ENCODE data around the gene CASP1. TPM values are rescaled to one million over a fixed set of nuclear protein-coding genes. Genes with fewer than 3 reads are reported as not detected.

CASP1 gene
- total and polyA plus RNA-seq, 4 donors = 6.9 to 15.2 (median 8.6) TPM

- H3K4me3 ChIP-seq (ENCODE audit: low read depth in 1 of 3, low read length in 3 of 3) = no peak overlapping the region
- no peaks in the 10 kb centered on the region for H3K9me3 ChIP-seq (ENCODE audit: control insufficient read depth in 4 of 4, low read length in 3 of 4)
- no peaks in the 10 kb centered on the region for H3K36me3 ChIP-seq (ENCODE audit: control insufficient read depth in 4 of 4, insufficient read depth in 3 of 4, low read depth in 1 of 4, low read length in 3 of 4)
- DNase-seq (ENCODE audit: low spot score) = no peak
- H3K9ac ChIP-seq (ENCODE audit: low read depth in 1 of 2, low read length in 2 of 2) = no peak overlapping the region
- no peaks in the 10 kb centered on the region for H3K4me1 ChIP-seq (ENCODE audit: control insufficient read depth in 4 of 4, insufficient read depth in 4 of 4, low read length in 3 of 4)
- no peaks in the 10 kb centered on the region for H3K27me3 ChIP-seq (ENCODE audit: control insufficient read depth in 4 of 4, insufficient read depth in 4 of 4, low read length in 3 of 4)
- 33% methylated on average over 4 of the region's 4 CpGs for WGBS
- H3K27ac ChIP-seq (ENCODE audit: low read depth in 1 of 2, low read length in 2 of 2) = no peak overlapping the region
- TF ChIP-seq HNF4A (conservative IDR thresholded peaks at IDR 0.05) = no peak
- TF ChIP-seq, protein P1, sequence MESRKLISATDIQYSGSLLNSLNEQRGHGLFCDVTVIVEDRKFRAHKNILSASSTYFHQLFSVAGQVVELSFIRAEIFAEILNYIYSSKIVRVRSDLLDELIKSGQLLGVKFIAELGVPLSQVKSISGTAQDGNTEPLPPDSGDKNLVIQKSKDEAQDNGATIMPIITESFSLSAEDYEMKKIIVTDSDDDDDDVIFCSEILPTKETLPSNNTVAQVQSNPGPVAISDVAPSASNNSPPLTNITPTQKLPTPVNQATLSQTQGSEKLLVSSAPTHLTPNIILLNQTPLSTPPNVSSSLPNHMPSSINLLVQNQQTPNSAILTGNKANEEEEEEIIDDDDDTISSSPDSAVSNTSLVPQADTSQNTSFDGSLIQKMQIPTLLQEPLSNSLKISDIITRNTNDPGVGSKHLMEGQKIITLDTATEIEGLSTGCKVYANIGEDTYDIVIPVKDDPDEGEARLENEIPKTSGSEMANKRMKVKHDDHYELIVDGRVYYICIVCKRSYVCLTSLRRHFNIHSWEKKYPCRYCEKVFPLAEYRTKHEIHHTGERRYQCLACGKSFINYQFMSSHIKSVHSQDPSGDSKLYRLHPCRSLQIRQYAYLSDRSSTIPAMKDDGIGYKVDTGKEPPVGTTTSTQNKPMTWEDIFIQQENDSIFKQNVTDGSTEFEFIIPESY (IDR thresholded peaks at IDR 0.05) = no peak
Measured at GRCh38 chr11:105057432-105057831, 22.5 kb upstream of the CASP1 start.

- no peak overlapping the region for H3K27ac ChIP-seq (ENCODE audit: low read depth in 1 of 2, low read length in 2 of 2)
- TF ChIP-seq SP1 (IDR thresholded peaks at IDR 0.05) (no peak), HNF4G (IDR thresholded peaks at IDR 0.05) (no peak), FOXA2 (IDR thresholded peaks at IDR 0.05) (no peak), JUND (IDR thresholded peaks at IDR 0.05) (no peak), RXRA (IDR thresholded peaks at IDR 0.05) (no peak), MAX (IDR thresholded peaks at IDR 0.05) (no peak), EGR1 (IDR thresholded peaks at IDR 0.05; ENCODE audit: low read depth in 2 of 2) (no peak), TAF1 (conservative IDR thresholded peaks at IDR 0.05) (no peak), NR2F2 (IDR thresholded peaks at IDR 0.05) (no peak), ATF3 (IDR thresholded peaks at IDR 0.05) (no peak), HNF4A (conservative IDR thresholded peaks at IDR 0.05) (no peak), YY1 (IDR thresholded peaks at IDR 0.05) (no peak), RAD21 (IDR thresholded peaks at IDR 0.05) (no peak), GABPA (IDR thresholded peaks at IDR 0.05 in 1 of 2, conservative IDR thresholded peaks at IDR 0.05 in 1 of 2) (no peak), FOXA1 (IDR thresholded peaks at IDR 0.05) (no peak)
- TF ChIP-seq, protein P1 (IDR thresholded peaks at IDR 0.05) = no peak
- TF ChIP-seq, protein P2, sequence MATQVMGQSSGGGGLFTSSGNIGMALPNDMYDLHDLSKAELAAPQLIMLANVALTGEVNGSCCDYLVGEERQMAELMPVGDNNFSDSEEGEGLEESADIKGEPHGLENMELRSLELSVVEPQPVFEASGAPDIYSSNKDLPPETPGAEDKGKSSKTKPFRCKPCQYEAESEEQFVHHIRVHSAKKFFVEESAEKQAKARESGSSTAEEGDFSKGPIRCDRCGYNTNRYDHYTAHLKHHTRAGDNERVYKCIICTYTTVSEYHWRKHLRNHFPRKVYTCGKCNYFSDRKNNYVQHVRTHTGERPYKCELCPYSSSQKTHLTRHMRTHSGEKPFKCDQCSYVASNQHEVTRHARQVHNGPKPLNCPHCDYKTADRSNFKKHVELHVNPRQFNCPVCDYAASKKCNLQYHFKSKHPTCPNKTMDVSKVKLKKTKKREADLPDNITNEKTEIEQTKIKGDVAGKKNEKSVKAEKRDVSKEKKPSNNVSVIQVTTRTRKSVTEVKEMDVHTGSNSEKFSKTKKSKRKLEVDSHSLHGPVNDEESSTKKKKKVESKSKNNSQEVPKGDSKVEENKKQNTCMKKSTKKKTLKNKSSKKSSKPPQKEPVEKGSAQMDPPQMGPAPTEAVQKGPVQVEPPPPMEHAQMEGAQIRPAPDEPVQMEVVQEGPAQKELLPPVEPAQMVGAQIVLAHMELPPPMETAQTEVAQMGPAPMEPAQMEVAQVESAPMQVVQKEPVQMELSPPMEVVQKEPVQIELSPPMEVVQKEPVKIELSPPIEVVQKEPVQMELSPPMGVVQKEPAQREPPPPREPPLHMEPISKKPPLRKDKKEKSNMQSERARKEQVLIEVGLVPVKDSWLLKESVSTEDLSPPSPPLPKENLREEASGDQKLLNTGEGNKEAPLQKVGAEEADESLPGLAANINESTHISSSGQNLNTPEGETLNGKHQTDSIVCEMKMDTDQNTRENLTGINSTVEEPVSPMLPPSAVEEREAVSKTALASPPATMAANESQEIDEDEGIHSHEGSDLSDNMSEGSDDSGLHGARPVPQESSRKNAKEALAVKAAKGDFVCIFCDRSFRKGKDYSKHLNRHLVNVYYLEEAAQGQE (IDR thresholded peaks at IDR 0.05) = no peak
- TF ChIP-seq, protein P3, sequence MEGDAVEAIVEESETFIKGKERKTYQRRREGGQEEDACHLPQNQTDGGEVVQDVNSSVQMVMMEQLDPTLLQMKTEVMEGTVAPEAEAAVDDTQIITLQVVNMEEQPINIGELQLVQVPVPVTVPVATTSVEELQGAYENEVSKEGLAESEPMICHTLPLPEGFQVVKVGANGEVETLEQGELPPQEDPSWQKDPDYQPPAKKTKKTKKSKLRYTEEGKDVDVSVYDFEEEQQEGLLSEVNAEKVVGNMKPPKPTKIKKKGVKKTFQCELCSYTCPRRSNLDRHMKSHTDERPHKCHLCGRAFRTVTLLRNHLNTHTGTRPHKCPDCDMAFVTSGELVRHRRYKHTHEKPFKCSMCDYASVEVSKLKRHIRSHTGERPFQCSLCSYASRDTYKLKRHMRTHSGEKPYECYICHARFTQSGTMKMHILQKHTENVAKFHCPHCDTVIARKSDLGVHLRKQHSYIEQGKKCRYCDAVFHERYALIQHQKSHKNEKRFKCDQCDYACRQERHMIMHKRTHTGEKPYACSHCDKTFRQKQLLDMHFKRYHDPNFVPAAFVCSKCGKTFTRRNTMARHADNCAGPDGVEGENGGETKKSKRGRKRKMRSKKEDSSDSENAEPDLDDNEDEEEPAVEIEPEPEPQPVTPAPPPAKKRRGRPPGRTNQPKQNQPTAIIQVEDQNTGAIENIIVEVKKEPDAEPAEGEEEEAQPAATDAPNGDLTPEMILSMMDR (IDR thresholded peaks at IDR 0.05; ENCODE audit: low read depth, low read length, missing input control) = no peak
- H3K4me3 ChIP-seq (ENCODE audit: low read depth in 1 of 3, low read length in 3 of 3) = no peak overlapping the region
- H3K4me1 ChIP-seq (ENCODE audit: control insufficient read depth in 4 of 4, insufficient read depth in 4 of 4, low read length in 3 of 4) = no peaks in the 10 kb centered on the region
- no peak for DNase-seq (ENCODE audit: low spot score)
- H3K9me3 ChIP-seq (ENCODE audit: control insufficient read depth in 4 of 4, low read length in 3 of 4) = no peaks in the 10 kb centered on the region
- no peaks in the 10 kb centered on the region for H3K36me3 ChIP-seq (ENCODE audit: control insufficient read depth in 4 of 4, insufficient read depth in 3 of 4, low read depth in 1 of 4, low read length in 3 of 4)
- H3K27me3 ChIP-seq (ENCODE audit: control insufficient read depth in 4 of 4, insufficient read depth in 4 of 4, low read length in 3 of 4) = no peaks in the 10 kb centered on the region
- no peak overlapping the region for H3K9ac ChIP-seq (ENCODE audit: low read depth in 1 of 2, low read length in 2 of 2)
- WGBS = 88% methylated on average over 1 of the region's 1 CpG
Measured at GRCh38 chr11:105056446-105056845, 21.5 kb upstream of the CASP1 start.
